PFSK-1 (cell line): Measurements from ENCODE around the gene DOCK9.

Source experiments
- FOXP2 ChIP-seq: optimal IDR thresholded peaks from 2 replicates; pipeline ENCODE3; 2011; ENCODE audit warnings: borderline replicate concordance, control low read depth, inconsistent platforms; ENCODE audit not compliant: insufficient read depth; ENCODE audit errors: extremely low read length, extremely low read depth
- POLR2AphosphoS5 ChIP-seq: IDR thresholded peaks from 2 replicates; pipeline ENCODE4 v1.6.1; 2012; ENCODE audit warnings: low read depth, mild to moderate bottlenecking, control low read depth, low read length, moderate library complexity
- REST ChIP-seq, 2 experiments: IDR thresholded peaks; 2 replicates each; pipeline versions ENCODE4 v1.6.1 to v1.8.0; 2011 to 2012; ENCODE audit warnings: low read depth in 2 of 2, low read length in 2 of 2, control low read depth in 1 of 2, inconsistent platforms in 1 of 2, mild to moderate bottlenecking in 1 of 2, moderate library complexity in 1 of 2; ENCODE audit not compliant: insufficient read depth in 1 of 2
- TAF1 ChIP-seq: IDR thresholded peaks from 2 replicates; pipeline ENCODE4 v1.6.1; 2012; ENCODE audit warnings: low read length, control low read depth, borderline replicate concordance; ENCODE audit not compliant: insufficient read depth

GRCh38 chr13:98965325-98965724 is 12.5 kb downstream of the DOCK9 start:
- no peak for TF ChIP-seq TAF1
- TF ChIP-seq POLR2AphosphoS5 = no peak
- no peak for TF ChIP-seq REST (IDR thresholded peaks at IDR 0.05; ENCODE audit: insufficient read depth in 1 of 2, low read depth in 2 of 2, low read length in 2 of 2)
- TF ChIP-seq FOXP2 = no peak
